PFSK-1 (cell line): ENCODE measurements around the gene DOK4.

Experiments used
- SIN3A ChIP-seq: IDR thresholded peaks from 2 replicates; pipeline ENCODE4 v1.6.1; 2012; ENCODE audit warnings: mild to moderate bottlenecking, low read length, moderate library complexity, borderline replicate concordance; ENCODE audit not compliant: insufficient read depth
- TAF1 ChIP-seq: IDR thresholded peaks from 2 replicates; pipeline ENCODE4 v1.6.1; 2012; ENCODE audit warnings: low read length, control low read depth, borderline replicate concordance; ENCODE audit not compliant: insufficient read depth
- TF ChIP-seq, protein P1 (sequence below), 2 experiments: IDR thresholded peaks; 2 replicates each; pipeline versions ENCODE4 v1.6.1 to v1.8.0; 2011 to 2012; ENCODE audit warnings: low read depth in 2 of 2, low read length in 2 of 2, control low read depth in 1 of 2, inconsistent platforms in 1 of 2, mild to moderate bottlenecking in 1 of 2, moderate library complexity in 1 of 2; ENCODE audit not compliant: insufficient read depth in 1 of 2

DNA sequence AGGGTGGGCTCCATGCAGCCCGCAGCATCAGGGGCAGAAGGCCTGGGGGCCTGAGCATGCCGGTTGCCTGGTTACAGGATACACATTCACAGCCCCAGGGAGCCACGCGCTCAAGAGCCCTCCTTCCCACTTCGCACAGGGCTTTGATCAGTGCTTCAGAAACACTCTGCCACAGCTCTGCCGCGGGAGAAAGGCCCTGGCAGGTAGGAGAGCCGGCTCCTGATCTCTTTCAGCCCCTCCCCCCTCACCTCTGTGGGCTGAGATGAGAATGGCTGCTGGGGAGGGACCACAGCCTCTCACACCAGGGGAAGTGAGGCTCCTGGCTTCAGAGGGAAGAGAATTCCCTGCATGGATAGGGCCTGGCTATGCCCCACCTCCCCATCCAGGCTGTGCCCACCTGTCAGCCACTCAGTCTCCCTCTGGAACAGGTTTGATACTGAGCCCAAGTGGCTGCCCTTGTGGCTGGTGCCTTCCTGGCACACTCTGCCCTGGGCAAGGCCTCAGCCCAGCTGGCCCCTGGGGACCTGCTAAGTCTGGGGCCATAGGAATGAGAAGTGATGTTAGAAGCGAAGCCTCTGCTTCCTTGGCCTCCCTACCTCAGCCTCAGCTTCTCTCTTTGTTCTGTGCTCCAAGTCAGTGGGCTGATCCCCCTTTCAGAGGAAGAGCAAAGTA lies 8.6 kb downstream of the DOK4 start:
- no peak for TF ChIP-seq TAF1
- TF ChIP-seq, protein P1, sequence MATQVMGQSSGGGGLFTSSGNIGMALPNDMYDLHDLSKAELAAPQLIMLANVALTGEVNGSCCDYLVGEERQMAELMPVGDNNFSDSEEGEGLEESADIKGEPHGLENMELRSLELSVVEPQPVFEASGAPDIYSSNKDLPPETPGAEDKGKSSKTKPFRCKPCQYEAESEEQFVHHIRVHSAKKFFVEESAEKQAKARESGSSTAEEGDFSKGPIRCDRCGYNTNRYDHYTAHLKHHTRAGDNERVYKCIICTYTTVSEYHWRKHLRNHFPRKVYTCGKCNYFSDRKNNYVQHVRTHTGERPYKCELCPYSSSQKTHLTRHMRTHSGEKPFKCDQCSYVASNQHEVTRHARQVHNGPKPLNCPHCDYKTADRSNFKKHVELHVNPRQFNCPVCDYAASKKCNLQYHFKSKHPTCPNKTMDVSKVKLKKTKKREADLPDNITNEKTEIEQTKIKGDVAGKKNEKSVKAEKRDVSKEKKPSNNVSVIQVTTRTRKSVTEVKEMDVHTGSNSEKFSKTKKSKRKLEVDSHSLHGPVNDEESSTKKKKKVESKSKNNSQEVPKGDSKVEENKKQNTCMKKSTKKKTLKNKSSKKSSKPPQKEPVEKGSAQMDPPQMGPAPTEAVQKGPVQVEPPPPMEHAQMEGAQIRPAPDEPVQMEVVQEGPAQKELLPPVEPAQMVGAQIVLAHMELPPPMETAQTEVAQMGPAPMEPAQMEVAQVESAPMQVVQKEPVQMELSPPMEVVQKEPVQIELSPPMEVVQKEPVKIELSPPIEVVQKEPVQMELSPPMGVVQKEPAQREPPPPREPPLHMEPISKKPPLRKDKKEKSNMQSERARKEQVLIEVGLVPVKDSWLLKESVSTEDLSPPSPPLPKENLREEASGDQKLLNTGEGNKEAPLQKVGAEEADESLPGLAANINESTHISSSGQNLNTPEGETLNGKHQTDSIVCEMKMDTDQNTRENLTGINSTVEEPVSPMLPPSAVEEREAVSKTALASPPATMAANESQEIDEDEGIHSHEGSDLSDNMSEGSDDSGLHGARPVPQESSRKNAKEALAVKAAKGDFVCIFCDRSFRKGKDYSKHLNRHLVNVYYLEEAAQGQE (IDR thresholded peaks at IDR 0.05; ENCODE audit: insufficient read depth in 1 of 2, low read depth in 2 of 2, low read length in 2 of 2) = no peak
- TF ChIP-seq SIN3A = no peak
